Neural cell (in vitro differentiated cells): ENCODE data around the gene CDKAL1.

Source experiments
- EP300 ChIP-seq: fragments of 450-650 bp; conservative IDR thresholded peaks from 2 replicates; pipeline ENCODE4 v1.6.1; 2014; ENCODE audit warnings: antibody characterized with exemption, mild to moderate bottlenecking, moderate library complexity; ENCODE audit not compliant: poor library complexity, severe bottlenecking
- EZH2 ChIP-seq: fragments of 200-600, 300-800 bp; shearing (Covaris generic), sonication (generic); IDR thresholded peaks from 2 replicates; pipeline ENCODE4 v1.6.1; 2014; ENCODE audit warnings: antibody characterized with exemption, low read length, borderline replicate concordance, mild to moderate bottlenecking; ENCODE audit not compliant: insufficient read depth, poor library complexity, severe bottlenecking
- POLR2AphosphoS5 ChIP-seq: IDR thresholded peaks from 2 replicates; pipeline ENCODE4 v1.6.1; 2012
- RAD21 ChIP-seq: fragments of 450-650 bp; conservative IDR thresholded peaks from 2 replicates; pipeline ENCODE4 v1.6.1; 2014; ENCODE audit warnings: antibody characterized with exemption, mild to moderate bottlenecking, moderate library complexity
- SMC3 ChIP-seq: fragments of 450-650 bp; conservative IDR thresholded peaks from 2 replicates; pipeline ENCODE4 v1.6.1; 2014; ENCODE audit warnings: antibody characterized with exemption, mild to moderate bottlenecking, moderate library complexity; ENCODE audit not compliant: poor library complexity
- TF ChIP-seq, protein P1 (sequence below): fragments of 450-650 bp; IDR thresholded peaks from 2 replicates; pipeline ENCODE4 v1.5.1; 2014; ENCODE audit warnings: antibody characterized with exemption, mild to moderate bottlenecking, moderate library complexity; ENCODE audit not compliant: poor library complexity, severe bottlenecking
- TF ChIP-seq, protein P2 (sequence below): IDR thresholded peaks from 2 replicates; pipeline ENCODE4 v1.6.1; 2012; ENCODE audit warnings: borderline replicate concordance

DNA sequence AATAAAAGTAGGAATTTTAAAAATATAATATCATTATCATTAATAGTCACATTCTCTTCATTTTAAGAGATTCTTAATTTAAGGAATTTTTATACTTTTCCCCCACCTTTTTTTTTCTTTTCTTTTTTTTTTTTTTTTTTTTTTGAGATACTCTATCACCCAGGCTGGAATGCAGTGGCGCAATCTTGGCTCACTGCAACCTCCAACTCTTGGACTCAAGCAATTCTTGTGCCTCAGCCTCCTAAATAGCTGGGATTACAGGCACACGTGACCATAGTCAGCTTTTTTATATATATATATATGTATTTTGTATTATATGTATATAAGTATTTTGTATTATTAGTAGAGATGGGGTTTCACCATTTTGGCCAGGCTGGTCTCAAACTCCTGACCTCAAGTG is 457.7 kb downstream of the CDKAL1 start:
- TF ChIP-seq EZH2 (no peak), EP300 (no peak), POLR2AphosphoS5 (no peak), RAD21 (no peak), SMC3 (no peak)
- TF ChIP-seq, protein P1, sequence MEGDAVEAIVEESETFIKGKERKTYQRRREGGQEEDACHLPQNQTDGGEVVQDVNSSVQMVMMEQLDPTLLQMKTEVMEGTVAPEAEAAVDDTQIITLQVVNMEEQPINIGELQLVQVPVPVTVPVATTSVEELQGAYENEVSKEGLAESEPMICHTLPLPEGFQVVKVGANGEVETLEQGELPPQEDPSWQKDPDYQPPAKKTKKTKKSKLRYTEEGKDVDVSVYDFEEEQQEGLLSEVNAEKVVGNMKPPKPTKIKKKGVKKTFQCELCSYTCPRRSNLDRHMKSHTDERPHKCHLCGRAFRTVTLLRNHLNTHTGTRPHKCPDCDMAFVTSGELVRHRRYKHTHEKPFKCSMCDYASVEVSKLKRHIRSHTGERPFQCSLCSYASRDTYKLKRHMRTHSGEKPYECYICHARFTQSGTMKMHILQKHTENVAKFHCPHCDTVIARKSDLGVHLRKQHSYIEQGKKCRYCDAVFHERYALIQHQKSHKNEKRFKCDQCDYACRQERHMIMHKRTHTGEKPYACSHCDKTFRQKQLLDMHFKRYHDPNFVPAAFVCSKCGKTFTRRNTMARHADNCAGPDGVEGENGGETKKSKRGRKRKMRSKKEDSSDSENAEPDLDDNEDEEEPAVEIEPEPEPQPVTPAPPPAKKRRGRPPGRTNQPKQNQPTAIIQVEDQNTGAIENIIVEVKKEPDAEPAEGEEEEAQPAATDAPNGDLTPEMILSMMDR: no peak
- TF ChIP-seq, protein P2, sequence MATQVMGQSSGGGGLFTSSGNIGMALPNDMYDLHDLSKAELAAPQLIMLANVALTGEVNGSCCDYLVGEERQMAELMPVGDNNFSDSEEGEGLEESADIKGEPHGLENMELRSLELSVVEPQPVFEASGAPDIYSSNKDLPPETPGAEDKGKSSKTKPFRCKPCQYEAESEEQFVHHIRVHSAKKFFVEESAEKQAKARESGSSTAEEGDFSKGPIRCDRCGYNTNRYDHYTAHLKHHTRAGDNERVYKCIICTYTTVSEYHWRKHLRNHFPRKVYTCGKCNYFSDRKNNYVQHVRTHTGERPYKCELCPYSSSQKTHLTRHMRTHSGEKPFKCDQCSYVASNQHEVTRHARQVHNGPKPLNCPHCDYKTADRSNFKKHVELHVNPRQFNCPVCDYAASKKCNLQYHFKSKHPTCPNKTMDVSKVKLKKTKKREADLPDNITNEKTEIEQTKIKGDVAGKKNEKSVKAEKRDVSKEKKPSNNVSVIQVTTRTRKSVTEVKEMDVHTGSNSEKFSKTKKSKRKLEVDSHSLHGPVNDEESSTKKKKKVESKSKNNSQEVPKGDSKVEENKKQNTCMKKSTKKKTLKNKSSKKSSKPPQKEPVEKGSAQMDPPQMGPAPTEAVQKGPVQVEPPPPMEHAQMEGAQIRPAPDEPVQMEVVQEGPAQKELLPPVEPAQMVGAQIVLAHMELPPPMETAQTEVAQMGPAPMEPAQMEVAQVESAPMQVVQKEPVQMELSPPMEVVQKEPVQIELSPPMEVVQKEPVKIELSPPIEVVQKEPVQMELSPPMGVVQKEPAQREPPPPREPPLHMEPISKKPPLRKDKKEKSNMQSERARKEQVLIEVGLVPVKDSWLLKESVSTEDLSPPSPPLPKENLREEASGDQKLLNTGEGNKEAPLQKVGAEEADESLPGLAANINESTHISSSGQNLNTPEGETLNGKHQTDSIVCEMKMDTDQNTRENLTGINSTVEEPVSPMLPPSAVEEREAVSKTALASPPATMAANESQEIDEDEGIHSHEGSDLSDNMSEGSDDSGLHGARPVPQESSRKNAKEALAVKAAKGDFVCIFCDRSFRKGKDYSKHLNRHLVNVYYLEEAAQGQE: no peak
